GM23338 (cell line): Measurements from ENCODE around the gene GHRH. TPM values are rescaled to one million over a fixed set of nuclear protein-coding genes. Genes with fewer than 3 reads are reported as not detected.

Experiments used
- CTCF ChIP-seq, 2 experiments: fragments of 200-600 bp in 1 of 2; sonication (generic) in 1 of 2; conservative IDR thresholded peaks; 2 replicates each; pipeline versions ENCODE4 v1.5.1 to v1.6.1; 2016 to 2017; ENCODE audit warnings: antibody characterized with exemption in 2 of 2, low read depth in 2 of 2, mild to moderate bottlenecking in 2 of 2, moderate library complexity in 1 of 2
- ETS1 ChIP-seq: IDR thresholded peaks from 2 replicates; pipeline ENCODE4 v1.6.1; 2016; ENCODE audit warnings: antibody characterized with exemption
- EZH2phosphoT487 ChIP-seq: fragments of 200-600 bp; sonication (generic); IDR thresholded peaks from one replicate; pipeline ENCODE4 v1.8.1; 2018; ENCODE audit warnings: antibody characterized with exemption; ENCODE audit not compliant: unreplicated experiment
- JUNB ChIP-seq: IDR thresholded peaks from one replicate; pipeline ENCODE4 v1.6.1; 2016; ENCODE audit warnings: antibody characterized with exemption; ENCODE audit not compliant: unreplicated experiment
- POLR2AphosphoS5 ChIP-seq: IDR thresholded peaks from 2 replicates; pipeline ENCODE4 v1.6.1; 2016; ENCODE audit warnings: antibody characterized with exemption, low read depth
- ZNF114 ChIP-seq: fragments of 250-450 bp; sonication (Bioruptor Pico); IDR thresholded peaks from 2 replicates; pipeline ENCODE4 v1.5.0; 2020; ENCODE audit warnings: mild to moderate bottlenecking, moderate library complexity
- ZNF331 ChIP-seq: fragments of 250-450 bp; sonication (Bioruptor Pico); IDR thresholded peaks from 2 replicates; pipeline ENCODE4 v1.5.0; 2020; ENCODE audit warnings: low read depth, mild to moderate bottlenecking, moderate library complexity
- ZNF462 ChIP-seq: fragments of 250-450 bp; sonication (Bioruptor Pico); IDR thresholded peaks from 2 replicates; pipeline ENCODE4 v1.5.0; 2020; ENCODE audit warnings: mild to moderate bottlenecking, moderate library complexity
- polyA plus RNA-seq: library from polyadenylated mRNA; unstranded; fragments of >200 nt; fragmentation: Nextera tagmentation; extraction: Ambion mirVana; gene quantifications from 2 replicates; pipeline ENCODE4 v1.2.1, GENCODE V29; 2016
- total RNA-seq: library from RNA; depleted of rRNA; stranded (reverse); fragments of >200 nt; shearing (Covaris generic); gene quantifications from 2 replicates; pipeline ENCODE4 v1.2.3, GENCODE V29; 2014

Gene GHRH
- total and polyA plus RNA-seq, 2 experiments from 2014 or later = 0.40 TPM; not detected in 1

GRCh38 chr20:37294262-37294981, 32.8 kb upstream of the GHRH start (continued):
- TF ChIP-seq ZNF462 (CRISPR knock-in tag) = no peak
- TF ChIP-seq ETS1 = no peak
- no peak for TF ChIP-seq POLR2AphosphoS5
- no peak for TF ChIP-seq JUNB
- no peak for TF ChIP-seq EZH2phosphoT487
- TF ChIP-seq ZNF331 (CRISPR knock-in tag) = no peak
- no peak for TF ChIP-seq CTCF (conservative IDR thresholded peaks at IDR 0.05; ENCODE audit: low read depth in 2 of 2)
- no peak for TF ChIP-seq ZNF114 (CRISPR knock-in tag)
